Gastroesophageal sphincter (tissue), 4 donors: ENCODE measurements around the gene VPS41. TPM values are rescaled to one million over a fixed set of nuclear protein-coding genes. Genes with fewer than 3 reads are reported as not detected.

ENCODE experiments used
- ATAC-seq: fragments of 150-250 bp; one replicate; pipeline ENCODE4 v1.9.1; 2016; ENCODE audit warnings: mild to moderate bottlenecking, moderate library complexity
- H3K27ac ChIP-seq, 4 donors: fragments of 200-600 bp; sonication (generic) in 3 of 4; 1 replicate in 3 of 4; 2 replicates in 1 of 4; pipeline ENCODE4 v1.5.1; 2016 to 2019
- H3K27me3 ChIP-seq: fragments of 200-600 bp; sonication (generic); one replicate; pipeline ENCODE4 v1.5.1; 2019
- H3K36me3 ChIP-seq, 2 donors: fragments of 200-600 bp; sonication (generic); one replicate each; pipeline ENCODE4 v1.5.1; 2019; ENCODE audit warnings: control low read depth in 1 of 2
- H3K4me1 ChIP-seq, 3 donors: fragments of 200-600 bp; sonication (generic); 1 replicate in 2 of 3; 2 replicates in 1 of 3; pipeline ENCODE4 v1.5.1; 2016 to 2019; ENCODE audit warnings: control low read depth in 2 of 3
- H3K4me3 ChIP-seq, 2 donors: fragments of 200-600 bp; sonication (generic); one replicate each; pipeline ENCODE4 v1.5.1; 2019; ENCODE audit warnings: mild to moderate bottlenecking in 1 of 2, moderate library complexity in 1 of 2
- H3K9me3 ChIP-seq, 3 donors: fragments of 200-600 bp; sonication (generic); one replicate each; pipeline ENCODE4 v1.5.1; 2017 to 2019; ENCODE audit warnings: control low read depth in 2 of 3
- EP300 ChIP-seq: sonication (generic); formaldehyde crosslinking; IDR thresholded peaks from one replicate; pipeline ENCODE4 v1.6.1; 2017; ENCODE audit warnings: antibody characterized with exemption, mild to moderate bottlenecking
- POLR2A ChIP-seq, 2 donors: fragments of 450-650 bp; IDR thresholded peaks; one replicate each; pipeline ENCODE4 v1.6.1; 2017; ENCODE audit warnings: antibody characterized with exemption in 2 of 2, mild to moderate bottlenecking in 2 of 2, moderate library complexity in 1 of 2
- POLR2AphosphoS5 ChIP-seq: sonication (generic); formaldehyde crosslinking; IDR thresholded peaks from one replicate; pipeline ENCODE4 v1.6.1; 2017; ENCODE audit warnings: antibody characterized with exemption
- WGBS, 2 donors: methylation state at CpG; one replicate each; pipeline ENCODE4 v1.1.5; 2018; ENCODE audit warnings: low coverage in 1 of 2; 5-methylcytosine and 5-hydroxymethylcytosine counted together
- total RNA-seq, 4 donors: library from RNA; depleted of rRNA; stranded (reverse); fragments of >200 nt; gene quantifications; one replicate each; pipeline ENCODE4 v1.1.0, GENCODE V29; 2016
- TF ChIP-seq, protein P1 (sequence below), 4 experiments: fragments of 200-600 bp in 2 of 4; fragments of 450-650 bp in 2 of 4; sonication (generic) in 1 of 4; IDR thresholded peaks; one replicate each; pipeline ENCODE4 v1.5.1; 2017 to 2019; ENCODE audit warnings: antibody characterized with exemption in 4 of 4, mild to moderate bottlenecking in 2 of 4, moderate library complexity in 2 of 4

Gene VPS41
- total RNA-seq, 4 donors from 2014 or later = 33.7 to 71.8 (median 44.3) TPM

DNA sequence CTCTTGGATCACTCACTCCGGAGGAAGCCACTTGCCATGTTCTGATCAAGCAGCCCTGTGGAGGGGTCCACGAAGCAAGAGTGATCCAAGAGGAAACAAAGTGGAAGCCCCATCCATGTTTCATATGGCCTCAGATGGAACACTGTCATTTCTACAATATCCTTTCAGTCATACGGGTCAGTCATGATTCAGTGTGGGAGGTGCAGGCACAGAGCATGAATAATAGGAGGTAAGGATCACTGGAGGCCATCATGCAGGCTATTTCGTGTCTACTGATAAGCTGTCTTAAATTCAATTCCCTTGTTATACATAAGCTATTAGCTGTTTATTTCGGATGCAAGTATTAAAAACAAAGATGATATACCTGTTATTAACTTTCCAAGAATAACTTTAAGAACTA, 36.8 kb downstream of the VPS41 start:
- no peak overlapping the region for H3K4me3 ChIP-seq
- no peak for ATAC-seq
- TF ChIP-seq POLR2AphosphoS5 = no peak
- TF ChIP-seq, protein P1, sequence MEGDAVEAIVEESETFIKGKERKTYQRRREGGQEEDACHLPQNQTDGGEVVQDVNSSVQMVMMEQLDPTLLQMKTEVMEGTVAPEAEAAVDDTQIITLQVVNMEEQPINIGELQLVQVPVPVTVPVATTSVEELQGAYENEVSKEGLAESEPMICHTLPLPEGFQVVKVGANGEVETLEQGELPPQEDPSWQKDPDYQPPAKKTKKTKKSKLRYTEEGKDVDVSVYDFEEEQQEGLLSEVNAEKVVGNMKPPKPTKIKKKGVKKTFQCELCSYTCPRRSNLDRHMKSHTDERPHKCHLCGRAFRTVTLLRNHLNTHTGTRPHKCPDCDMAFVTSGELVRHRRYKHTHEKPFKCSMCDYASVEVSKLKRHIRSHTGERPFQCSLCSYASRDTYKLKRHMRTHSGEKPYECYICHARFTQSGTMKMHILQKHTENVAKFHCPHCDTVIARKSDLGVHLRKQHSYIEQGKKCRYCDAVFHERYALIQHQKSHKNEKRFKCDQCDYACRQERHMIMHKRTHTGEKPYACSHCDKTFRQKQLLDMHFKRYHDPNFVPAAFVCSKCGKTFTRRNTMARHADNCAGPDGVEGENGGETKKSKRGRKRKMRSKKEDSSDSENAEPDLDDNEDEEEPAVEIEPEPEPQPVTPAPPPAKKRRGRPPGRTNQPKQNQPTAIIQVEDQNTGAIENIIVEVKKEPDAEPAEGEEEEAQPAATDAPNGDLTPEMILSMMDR (IDR thresholded peaks at IDR 0.05) = no peak
- TF ChIP-seq POLR2A (IDR thresholded peaks at IDR 0.05) = no peak
- no peak for TF ChIP-seq EP300
- WGBS, 2 donors = 70 to 92% methylated on average over 2 to 4 of the region's 5 CpGs
- H3K36me3 ChIP-seq = peaks cover 0 to 20% of the 10 kb centered on the region in 2 donors
- no peaks in the 10 kb centered on the region for H3K27me3 ChIP-seq
- H3K9me3 ChIP-seq = no peaks in the 10 kb centered on the region
- H3K27ac ChIP-seq = no peak overlapping the region
- H3K4me1 ChIP-seq = no peaks in the 10 kb centered on the region

DNA sequence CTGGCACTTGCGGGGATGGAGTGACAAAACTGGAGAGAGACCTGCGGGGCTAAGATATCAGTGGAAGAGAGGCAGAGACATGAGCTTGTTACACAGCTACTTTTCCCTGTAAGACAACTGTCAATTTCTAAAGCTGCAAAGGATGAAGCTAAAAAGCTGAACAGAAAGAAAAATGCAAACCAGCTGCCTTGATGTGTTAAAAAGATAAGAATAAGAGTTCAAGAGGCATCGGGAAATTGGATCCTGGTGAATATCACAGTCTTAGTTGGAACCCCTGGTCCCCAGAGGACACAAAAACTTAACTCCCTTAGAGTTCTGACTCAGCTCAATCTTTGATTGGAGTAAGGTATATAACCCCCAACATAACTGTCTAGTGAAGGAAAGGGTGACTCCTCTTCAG, 38.8 kb downstream of the VPS41 start:
- Histone ChIP-seq H3K4me1 (no peaks in the 10 kb centered on the region), H3K27ac (no peak overlapping the region), H3K9me3 (no peaks in the 10 kb centered on the region), H3K4me3 (no peak overlapping the region), H3K27me3 (no peaks in the 10 kb centered on the region), H3K36me3 (peaks cover 0 to 34% of the 10 kb centered on the region in 2 donors)
- ATAC-seq = no peak
- TF ChIP-seq POLR2A (IDR thresholded peaks at IDR 0.05) = no peak
- TF ChIP-seq, protein P1 (IDR thresholded peaks at IDR 0.05) = no peak
- no peak for TF ChIP-seq POLR2AphosphoS5
- no peak for TF ChIP-seq EP300
- 69 to 75% methylated on average over 2 of the region's 3 CpGs for WGBS, 2 donors

DNA sequence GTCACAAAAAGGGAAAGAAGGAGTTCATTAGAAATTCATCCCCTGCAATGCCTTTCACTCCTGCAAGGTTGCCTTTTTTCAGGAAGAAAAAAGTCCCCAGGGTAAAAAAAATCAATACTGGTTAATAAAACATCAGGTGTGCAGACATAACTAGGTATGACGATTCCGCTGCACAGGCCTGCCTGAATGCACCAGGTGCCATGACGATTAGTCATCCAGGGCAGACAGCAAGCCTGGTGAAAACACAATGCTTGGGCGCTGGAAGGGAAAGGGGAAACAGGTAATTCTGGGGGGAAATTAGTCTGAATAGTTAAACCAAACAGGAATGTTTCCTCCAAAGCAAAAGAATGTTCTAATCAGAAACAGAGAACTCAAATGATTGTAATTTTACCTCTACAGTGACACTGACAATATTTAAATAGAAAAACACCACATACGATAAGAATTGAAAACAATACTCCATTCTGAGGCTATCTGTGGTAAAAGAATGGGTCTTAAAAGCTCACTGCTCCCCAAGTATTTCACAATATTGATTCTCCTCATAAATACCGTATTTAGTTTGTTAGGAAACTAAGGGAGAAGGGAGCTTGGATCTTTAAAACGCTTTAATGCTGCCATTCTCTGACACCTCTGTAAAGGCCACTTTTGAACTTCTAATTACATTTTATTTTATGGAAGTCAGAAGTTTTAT, 45.2 kb downstream of the VPS41 start:
- Histone ChIP-seq H3K27ac (no peak overlapping the region), H3K9me3 (no peaks in the 10 kb centered on the region), H3K4me3 (no peak overlapping the region), H3K36me3 (peaks cover 0 to 49% of the 10 kb centered on the region in 2 donors), H3K27me3 (no peaks in the 10 kb centered on the region), H3K4me1 (no peaks in the 10 kb centered on the region)
- 81 to 86% methylated on average over 5 to 7 of the region's 7 CpGs for WGBS, 2 donors
- TF ChIP-seq, protein P1 (IDR thresholded peaks at IDR 0.05) = no peak
- TF ChIP-seq POLR2AphosphoS5 (no peak), EP300 (no peak), POLR2A (IDR thresholded peaks at IDR 0.05) (no peak)
- no peak for ATAC-seq

DNA sequence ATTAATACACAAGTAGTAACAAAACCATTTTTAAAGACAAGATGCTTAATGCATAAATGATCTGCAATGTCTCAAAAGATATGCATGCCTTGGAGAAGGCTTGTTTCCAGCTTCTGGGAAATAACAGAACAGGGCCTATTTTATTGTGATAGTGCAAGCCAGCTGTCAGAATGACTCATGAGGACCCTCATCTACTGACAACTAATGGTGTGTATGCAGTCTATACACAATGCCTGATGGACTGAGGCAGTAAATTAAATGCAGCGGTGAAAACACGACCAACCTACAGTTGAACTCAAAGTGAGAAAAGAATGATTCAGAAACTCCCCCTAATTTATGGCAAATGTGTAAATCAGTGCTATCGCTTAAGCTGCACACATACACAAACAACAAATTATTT, 46.3 kb downstream of the VPS41 start:
- no peak for ATAC-seq
- 82 to 87% methylated on average over 3 of the region's 3 CpGs for WGBS, 2 donors
- Histone ChIP-seq H3K27me3 (no peaks in the 10 kb centered on the region), H3K4me3 (no peak overlapping the region), H3K9me3 (no peaks in the 10 kb centered on the region), H3K36me3 (peaks cover 0 to 38% of the 10 kb centered on the region in 2 donors), H3K4me1 (peaks cover 0 to 5% (median 0%) of the 10 kb centered on the region in 3 donors), H3K27ac (no peak overlapping the region)
- no peak for TF ChIP-seq POLR2AphosphoS5
- no peak for TF ChIP-seq POLR2A (IDR thresholded peaks at IDR 0.05)
- TF ChIP-seq, protein P1 (IDR thresholded peaks at IDR 0.05) = no peak
- TF ChIP-seq EP300 = no peak

DNA sequence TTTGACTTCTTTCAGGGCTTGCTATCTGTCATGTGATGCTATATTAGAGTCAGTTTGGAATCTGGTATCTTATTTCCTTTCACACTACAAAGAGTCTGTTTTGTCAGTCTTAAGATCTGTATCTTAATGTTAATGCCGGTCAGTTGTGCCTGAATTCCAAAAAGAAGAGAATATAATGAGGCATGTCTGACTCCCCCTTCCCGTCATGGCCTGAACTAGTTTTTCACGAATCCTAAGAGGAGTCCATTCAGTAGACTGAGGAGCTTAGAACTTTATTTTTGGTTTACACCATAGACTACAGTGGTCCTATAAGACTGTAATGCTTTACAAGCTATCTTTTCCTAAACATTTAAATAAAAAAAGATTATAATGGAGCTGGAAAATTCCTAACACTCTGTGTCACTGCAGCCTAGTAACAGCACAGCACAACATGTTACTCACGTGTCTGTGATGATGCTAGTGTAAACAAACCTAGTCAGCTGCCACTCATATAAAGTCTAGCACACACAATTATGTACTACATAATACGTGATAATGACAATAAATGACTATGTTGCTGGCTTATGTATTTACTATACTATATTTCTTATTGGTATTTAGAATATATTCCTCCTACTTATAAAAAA, 50.6 kb downstream of the VPS41 start:
- WGBS, 2 donors = 59 to 62% methylated on average over 5 of the region's 5 CpGs
- Histone ChIP-seq H3K27me3 (no peaks in the 10 kb centered on the region), H3K4me1 (peaks cover 0 to 5% (median 0%) of the 10 kb centered on the region in 3 donors), H3K27ac (no peak overlapping the region), H3K4me3 (no peak overlapping the region), H3K36me3 (peaks cover 0 to 20% of the 10 kb centered on the region in 2 donors), H3K9me3 (no peaks in the 10 kb centered on the region)
- TF ChIP-seq POLR2A (IDR thresholded peaks at IDR 0.05) = no peak
- TF ChIP-seq POLR2AphosphoS5 = no peak
- TF ChIP-seq EP300 = no peak
- TF ChIP-seq, protein P1 (IDR thresholded peaks at IDR 0.05) = no peak
- no peak for ATAC-seq
